Limb (tissue), 2 donors: ENCODE measurements around the gene ANHX.
"Not testable (repeated sequence)": the region's sequence is repeated elsewhere in the genome, so short reads cannot be mapped to it uniquely, and the experiment has no call there.

Source experiments
- DNase-seq, 2 donors: peaks; one replicate each; pipeline ENCODE4 v3.0.0-alpha.2; 2016; ENCODE audit errors: extremely low spot score in 2 of 2

The ANHX gene

DNA sequence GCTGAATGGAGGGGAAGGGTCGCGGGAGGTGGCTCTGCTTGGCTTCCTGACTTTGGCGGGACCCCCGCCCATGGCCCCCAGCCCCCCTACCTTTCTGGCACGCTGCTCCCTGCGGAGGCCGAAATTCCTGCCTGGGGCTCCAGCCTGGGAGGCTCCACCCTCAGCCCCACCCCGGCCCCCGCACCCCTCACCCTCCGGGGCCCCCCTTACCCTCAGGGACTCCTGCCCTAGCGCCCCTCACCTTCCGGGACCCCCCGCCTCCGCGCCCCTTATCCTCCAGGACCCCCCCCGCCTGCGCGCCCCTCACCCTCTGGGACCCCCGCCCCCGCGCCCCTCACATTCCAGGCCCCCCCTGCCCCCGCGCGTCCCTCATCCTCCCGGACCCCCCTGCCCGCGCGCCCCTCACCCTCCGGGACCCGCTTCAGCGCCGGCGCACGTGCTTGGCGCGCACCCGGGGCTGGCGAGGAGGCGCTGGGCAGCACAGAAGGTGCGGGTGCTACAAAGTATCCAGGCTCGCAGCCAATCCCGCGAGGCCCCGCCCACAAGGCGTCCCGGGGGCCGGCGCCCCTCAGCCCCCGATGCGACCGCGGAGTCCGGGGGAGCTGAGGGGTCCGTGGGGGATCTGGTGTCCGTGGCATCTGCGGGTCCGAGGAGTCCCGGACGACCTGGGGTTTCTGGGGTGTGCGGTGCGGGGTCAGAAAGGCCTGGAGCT is at the start of gene ANHX:
Gene ANHX (minus strand): TSS at position 477 of the 712 bp plus-strand sequence. CDS start 1,521 bp downstream, outside the sequence.
- no peak for DNase-seq

DNA sequence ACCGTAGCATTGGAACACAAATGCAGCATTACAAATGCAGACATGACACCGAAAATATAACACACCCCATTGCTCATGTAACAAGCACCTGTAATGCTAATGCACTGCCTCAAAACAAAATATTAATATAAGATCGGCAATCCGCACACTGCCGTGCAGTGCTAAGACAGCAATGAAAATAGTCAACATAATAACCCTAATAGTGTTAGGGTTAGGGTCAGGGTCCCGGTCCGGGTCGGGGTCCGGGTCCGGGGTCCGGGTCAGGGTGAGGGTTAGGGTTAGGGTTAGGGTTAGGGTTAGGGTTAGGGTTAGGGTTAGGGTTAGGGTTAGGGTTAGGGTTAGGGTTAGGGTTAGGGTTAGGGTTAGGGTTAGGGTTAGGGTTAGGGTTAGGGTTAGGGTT is 29.0 kb upstream of the ANHX start:
- not testable (repeated sequence) for DNase-seq

DNA sequence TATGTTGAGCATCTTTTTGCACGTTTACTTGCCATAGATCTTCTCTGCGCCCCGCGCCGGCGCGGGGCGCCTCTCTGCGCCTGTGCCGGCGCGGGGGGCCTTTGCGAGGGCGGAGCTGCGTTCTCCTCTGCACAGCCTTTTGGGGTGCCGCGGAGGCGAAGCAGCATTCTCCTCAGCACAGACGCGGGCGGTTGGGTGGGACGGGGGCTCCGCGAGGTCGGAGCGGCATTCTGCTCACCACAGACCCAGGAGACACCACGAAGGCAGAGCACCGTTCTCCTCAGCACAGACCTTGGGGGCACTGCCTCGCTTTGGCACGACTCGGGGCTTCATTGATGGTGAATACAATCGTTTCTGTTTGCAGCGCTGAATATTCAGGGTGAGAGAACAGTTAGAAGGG is 28.5 kb upstream of the ANHX start:
- DNase-seq = no peak

DNA sequence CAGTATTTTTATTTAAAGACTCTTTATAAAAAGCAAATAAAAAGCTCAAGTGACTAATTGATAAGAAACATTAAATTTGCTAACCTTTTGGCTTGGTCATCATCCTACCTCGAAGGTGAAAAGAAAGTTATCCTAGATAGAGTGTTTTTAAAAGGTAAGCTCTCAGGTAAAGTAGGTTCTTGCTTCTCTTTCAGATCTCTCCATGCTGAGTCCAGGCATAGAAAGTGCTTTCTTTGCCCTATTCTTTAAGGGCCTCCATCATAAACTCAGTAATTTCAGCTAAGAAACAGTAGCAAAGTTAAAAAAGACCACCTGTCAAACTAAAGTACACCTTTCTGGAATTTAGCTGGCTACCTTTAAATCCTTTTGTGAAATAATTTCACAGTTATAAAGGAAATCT is 20.6 kb upstream of the ANHX start:
- no peak for DNase-seq

- not testable (repeated sequence) for DNase-seq
Measured at GRCh38 chr12:133255833-133256232, 20.2 kb upstream of the ANHX start.

DNA sequence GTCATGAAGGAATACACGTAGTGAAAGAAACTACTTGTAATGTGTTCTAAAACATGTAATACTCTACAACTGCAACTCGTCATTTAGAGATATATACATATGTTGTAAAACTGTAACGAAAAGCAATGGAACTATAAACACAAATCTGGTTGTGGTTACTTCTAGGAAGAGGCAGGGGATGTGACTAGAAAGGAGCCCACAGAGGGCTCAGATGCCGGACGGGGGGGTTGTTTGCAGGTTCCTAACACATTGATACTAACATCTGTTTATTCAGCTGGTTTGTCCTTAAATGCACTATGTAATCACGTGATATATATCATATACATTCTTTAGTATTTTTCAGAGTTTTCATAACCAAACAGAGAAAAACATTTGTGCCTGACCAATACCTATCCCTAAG is 16.1 kb upstream of the ANHX start:
- no peak for DNase-seq

GRCh38 chr12:133236556-133236955 is 879 bp upstream of the ANHX start:
- DNase-seq = no peak

- no peak for DNase-seq
Measured at GRCh38 chr12:133236144-133236543, 467 bp upstream of the ANHX start.

GRCh38 chr12:133234971-133235370 is 706 bp downstream of the ANHX start:
- DNase-seq = no peak

DNA sequence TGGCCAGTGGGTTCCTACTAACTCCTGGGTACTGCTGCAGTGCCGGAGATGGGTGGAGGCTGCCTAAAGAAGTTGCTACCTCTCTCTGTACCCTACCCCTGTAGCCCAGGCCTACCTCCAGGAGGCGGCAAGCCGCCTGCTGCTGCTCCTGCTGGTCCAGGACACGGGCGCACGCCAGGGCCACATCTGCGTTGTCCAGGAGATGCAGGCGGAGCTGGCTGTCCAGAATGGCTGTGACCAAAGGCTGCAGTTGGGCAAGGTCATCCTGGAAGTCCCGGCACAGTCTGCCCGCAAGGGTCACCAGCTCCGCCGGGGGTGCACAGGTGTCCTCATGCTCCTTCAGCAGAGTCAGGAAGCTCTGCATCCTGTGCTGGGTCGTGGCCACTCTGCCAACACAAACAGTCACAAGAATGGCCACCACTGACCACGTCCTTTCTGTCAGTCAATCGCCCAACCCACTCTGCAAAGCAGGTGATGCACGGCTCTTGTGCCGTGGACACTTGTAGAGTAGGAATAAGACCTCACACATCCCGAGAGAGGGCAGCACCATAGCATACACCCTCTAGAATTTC is 1.6 kb downstream of the ANHX start:
- no peak for DNase-seq

- DNase-seq = no peak
Measured at GRCh38 chr12:133233006-133233405, 2.7 kb downstream of the ANHX start.

- no peak for DNase-seq
Measured at GRCh38 chr12:133231001-133231400, 4.7 kb downstream of the ANHX start.

DNA sequence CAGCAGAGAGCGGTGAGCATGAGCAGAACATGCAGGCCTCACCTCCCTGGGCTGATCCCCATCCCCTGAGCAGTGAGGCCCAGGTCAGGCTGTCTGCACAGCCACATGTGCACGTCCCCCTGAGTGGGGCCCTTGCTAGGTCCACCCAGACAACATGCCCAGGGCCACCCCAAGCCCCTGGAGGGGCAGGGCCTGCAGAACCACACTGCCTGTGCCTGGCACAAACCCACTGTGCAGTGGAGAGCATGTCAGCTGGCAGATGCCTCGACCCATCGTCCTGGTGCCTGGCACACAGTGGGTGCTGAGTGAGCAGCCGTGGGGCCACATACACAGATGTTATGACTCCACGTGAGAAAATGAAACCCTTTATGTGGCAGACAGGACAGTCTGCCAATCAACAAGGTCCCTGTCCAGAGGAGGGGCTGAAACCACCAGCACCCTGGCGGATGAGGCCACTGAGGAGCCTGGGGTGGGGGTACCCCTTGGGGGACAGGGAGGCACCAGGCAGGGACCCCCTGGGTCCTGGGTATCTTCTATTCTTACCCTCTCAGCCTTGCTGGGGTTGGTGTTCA is 8.3 kb downstream of the ANHX start:
- DNase-seq = no peak

- no peak for DNase-seq
Measured at GRCh38 chr12:133226690-133227089, 9.0 kb downstream of the ANHX start.

- no peak for DNase-seq
Measured at GRCh38 chr12:133225527-133225926, 10.2 kb downstream of the ANHX start.

DNA sequence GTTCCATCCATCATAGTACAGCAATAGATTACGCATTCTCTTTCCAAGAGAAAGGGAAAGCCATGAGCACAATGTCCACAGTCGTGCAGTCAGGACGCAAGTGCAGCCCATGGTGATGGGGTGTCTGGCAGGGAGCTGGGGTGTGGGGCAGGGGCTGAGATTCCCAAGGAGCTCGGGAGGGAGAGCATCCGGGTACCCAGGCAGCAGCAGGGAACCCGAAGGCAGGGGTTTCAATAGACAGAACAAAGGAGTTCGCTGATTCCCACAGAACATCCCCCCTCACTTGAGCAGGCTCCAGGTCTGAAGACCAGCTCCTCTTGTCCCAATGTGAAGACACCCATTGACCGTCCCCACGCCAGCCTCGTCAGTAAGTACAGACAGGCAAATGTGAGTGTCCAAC is 13.5 kb downstream of the ANHX start:
- DNase-seq = no peak

DNA sequence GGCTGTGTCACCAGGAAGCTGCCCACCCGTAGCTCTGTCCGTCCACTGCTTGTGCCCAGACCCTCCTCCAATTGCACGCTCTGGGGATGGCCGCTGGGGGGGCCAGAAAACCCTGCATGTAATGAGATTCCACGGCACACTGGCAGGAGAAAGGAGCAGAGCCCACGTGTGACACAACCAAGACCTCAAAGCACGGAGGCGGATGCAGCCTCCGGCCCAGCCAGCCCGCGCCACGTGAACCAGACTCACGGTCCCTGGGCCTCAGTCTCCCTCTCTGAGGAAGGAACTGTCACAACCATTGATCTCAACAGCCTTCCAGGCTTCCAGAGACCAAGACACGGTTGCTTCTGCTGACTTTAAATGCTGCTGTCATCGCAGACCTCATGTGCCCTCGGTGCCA is 14.4 kb downstream of the ANHX start:
- DNase-seq = no peak

DNA sequence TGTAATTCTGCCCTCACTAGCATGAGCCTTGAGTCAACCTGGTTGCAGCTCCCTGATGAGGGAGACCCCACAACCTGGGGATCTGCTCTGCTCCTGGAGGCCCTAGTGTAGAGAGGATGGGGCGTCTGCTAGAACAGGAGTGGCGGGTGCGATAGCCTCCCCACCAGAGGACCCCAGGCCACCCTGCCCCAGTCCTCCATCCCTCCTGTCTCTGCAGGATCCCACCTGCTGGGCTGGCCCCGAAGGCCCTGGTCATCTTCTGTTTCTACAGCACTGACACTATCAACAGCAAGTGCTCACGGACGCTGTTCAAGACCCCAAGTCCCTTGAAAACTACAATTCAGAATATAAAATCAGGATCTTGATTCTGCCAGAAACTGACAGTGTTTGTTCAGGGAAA is 15.2 kb downstream of the ANHX start:
- DNase-seq = no peak

DNA sequence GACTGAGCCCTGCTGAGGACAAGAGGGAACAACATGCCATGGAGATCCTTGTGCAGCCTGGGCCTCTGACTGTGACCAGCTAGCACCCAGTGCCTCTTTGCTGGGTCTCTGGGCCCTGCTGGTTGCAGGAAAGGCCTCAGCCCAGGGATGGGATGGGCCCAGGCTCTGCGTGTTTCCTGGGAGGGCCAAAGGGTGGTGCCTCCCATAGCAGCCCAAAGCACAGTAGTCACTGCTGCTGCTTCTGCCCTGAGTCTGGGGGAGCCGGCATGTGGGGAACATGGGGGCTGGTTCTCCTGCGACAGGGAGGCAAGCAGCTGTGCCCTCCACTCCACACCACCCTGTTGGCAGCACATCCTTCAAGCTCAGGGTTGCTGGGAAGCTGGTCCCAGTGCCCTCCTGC is 18.5 kb downstream of the ANHX start:
- DNase-seq = no peak

DNA sequence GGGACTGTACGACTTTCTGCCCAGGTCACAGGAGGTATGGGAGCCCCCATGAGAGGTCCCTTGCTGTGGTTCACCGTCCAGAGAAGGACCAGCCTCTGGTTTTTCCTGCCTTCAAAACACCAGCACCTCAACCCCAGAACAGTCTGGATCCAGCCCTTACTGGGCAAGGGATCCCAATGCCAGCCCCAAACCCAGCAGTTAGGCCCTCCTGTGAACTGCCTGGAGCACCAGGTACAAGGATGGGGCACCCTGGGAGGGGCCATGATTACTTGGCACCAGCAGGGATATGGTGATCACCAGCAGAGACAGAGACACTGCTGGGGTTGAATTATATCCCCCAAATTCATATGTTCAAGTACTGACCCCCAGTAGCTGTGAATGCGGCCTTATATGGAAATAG is 20.0 kb downstream of the ANHX start:
- no peak for DNase-seq

GRCh38 chr12:133206390-133206789 is 29.3 kb downstream of the ANHX start:
- DNase-seq = no peak

- DNase-seq = no peak
Measured at GRCh38 chr12:133204264-133204603, 31.4 kb downstream of the ANHX start.
